DND-41 (cell line): ENCODE results near the gene NHLRC4.

ENCODE experiments used
- ATAC-seq: fragments of 200-7000 bp; cut with Tn5 transposase; 3 replicates; pipeline ENCODE4 v1.9.1; 2021; ENCODE audit warnings: low read depth; ENCODE audit not compliant: insufficient read depth
- DNase-seq: peaks from one replicate; pipeline ENCODE4 v3.0.0-alpha.2; 2020
- H2AFZ ChIP-seq: 2 replicates; pipeline ENCODE4 v1.6.0; 2012; ENCODE audit warnings: low read depth, low read length
- H3K27ac ChIP-seq: 2 replicates; pipeline ENCODE4 v1.5.1; 2012; ENCODE audit warnings: low read length, inconsistent platforms
- H3K27me3 ChIP-seq: fragments of 200-600 bp; sonication (generic); 2 replicates; pipeline ENCODE4 v1.6.0; 2012; ENCODE audit warnings: low read length, mild to moderate bottlenecking, inconsistent platforms; ENCODE audit not compliant: insufficient read depth, poor library complexity
- H3K36me3 ChIP-seq: 2 replicates; pipeline ENCODE4 v1.5.1; 2012; ENCODE audit warnings: low read length, inconsistent platforms; ENCODE audit not compliant: insufficient read depth
- H3K4me1 ChIP-seq: 2 replicates; pipeline ENCODE4 v1.5.1; 2012; ENCODE audit warnings: mild to moderate bottlenecking, low read length; ENCODE audit not compliant: insufficient read depth
- H3K4me2 ChIP-seq: 2 replicates; pipeline ENCODE4 v1.6.0; 2012; ENCODE audit warnings: mild to moderate bottlenecking, moderate library complexity, low read length, inconsistent platforms; ENCODE audit not compliant: insufficient read depth
- H3K4me3 ChIP-seq, 2 experiments: fragments of 200-600 bp in 1 of 2; shearing (Covaris generic) in 1 of 2; 2 replicates each; pipeline ENCODE4 v1.5.1; 2012 to 2016; ENCODE audit warnings: inconsistent platforms in 2 of 2, low read length in 2 of 2, mild to moderate bottlenecking in 2 of 2, low read depth in 1 of 2, moderate library complexity in 1 of 2
- H3K79me2 ChIP-seq: 2 replicates; pipeline ENCODE4 v1.6.0; 2012; ENCODE audit warnings: low read length, inconsistent platforms; ENCODE audit not compliant: insufficient read depth
- H3K9ac ChIP-seq: 2 replicates; pipeline ENCODE4 v1.6.0; 2012; ENCODE audit warnings: low read depth, mild to moderate bottlenecking, inconsistent platforms, low read length, moderate library complexity
- H3K9me3 ChIP-seq: 2 replicates; pipeline ENCODE4 v1.5.1; 2012; ENCODE audit warnings: low read length, moderate library complexity, mild to moderate bottlenecking, inconsistent platforms; ENCODE audit not compliant: insufficient read depth, severe bottlenecking
- H4K20me1 ChIP-seq: 2 replicates; pipeline ENCODE4 v1.6.0; 2012; ENCODE audit warnings: low read length; ENCODE audit not compliant: insufficient read depth
- EZH2 ChIP-seq: IDR thresholded peaks from 3 replicates; pipeline ENCODE4 v1.6.1; 2012; ENCODE audit warnings: borderline replicate concordance, low read depth, mild to moderate bottlenecking, moderate library complexity, low read length, inconsistent platforms; ENCODE audit not compliant: severe bottlenecking
- TF ChIP-seq, protein P1 (sequence below): IDR thresholded peaks from 2 replicates; pipeline ENCODE4 v1.5.1; 2012; ENCODE audit warnings: borderline replicate concordance, low read length, moderate library complexity, mild to moderate bottlenecking; ENCODE audit not compliant: poor library complexity, severe bottlenecking; ENCODE audit errors: extremely low read depth

The NHLRC4 gene

GRCh38 chr16:522320-523096, 44.3 kb upstream of the NHLRC4 start:
- H3K9me3 ChIP-seq, result no peaks in the 10 kb centered on the region
- H2AFZ ChIP-seq, result no peak overlapping the region
- H3K9ac ChIP-seq, result no peak overlapping the region
- peaks cover 28% of the 10 kb centered on the region for H4K20me1 ChIP-seq
- DNase-seq (no peak), ATAC-seq (no peak)
- TF ChIP-seq, protein P1, sequence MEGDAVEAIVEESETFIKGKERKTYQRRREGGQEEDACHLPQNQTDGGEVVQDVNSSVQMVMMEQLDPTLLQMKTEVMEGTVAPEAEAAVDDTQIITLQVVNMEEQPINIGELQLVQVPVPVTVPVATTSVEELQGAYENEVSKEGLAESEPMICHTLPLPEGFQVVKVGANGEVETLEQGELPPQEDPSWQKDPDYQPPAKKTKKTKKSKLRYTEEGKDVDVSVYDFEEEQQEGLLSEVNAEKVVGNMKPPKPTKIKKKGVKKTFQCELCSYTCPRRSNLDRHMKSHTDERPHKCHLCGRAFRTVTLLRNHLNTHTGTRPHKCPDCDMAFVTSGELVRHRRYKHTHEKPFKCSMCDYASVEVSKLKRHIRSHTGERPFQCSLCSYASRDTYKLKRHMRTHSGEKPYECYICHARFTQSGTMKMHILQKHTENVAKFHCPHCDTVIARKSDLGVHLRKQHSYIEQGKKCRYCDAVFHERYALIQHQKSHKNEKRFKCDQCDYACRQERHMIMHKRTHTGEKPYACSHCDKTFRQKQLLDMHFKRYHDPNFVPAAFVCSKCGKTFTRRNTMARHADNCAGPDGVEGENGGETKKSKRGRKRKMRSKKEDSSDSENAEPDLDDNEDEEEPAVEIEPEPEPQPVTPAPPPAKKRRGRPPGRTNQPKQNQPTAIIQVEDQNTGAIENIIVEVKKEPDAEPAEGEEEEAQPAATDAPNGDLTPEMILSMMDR, result no peak
- TF ChIP-seq EZH2, result no peak
- no peak overlapping the region for H3K4me2 ChIP-seq
- no peak overlapping the region for H3K27ac ChIP-seq
- H3K4me3 ChIP-seq, result no peak overlapping the region
- peaks cover 17% of the 10 kb centered on the region for H3K4me1 ChIP-seq
- H3K79me2 ChIP-seq, result peaks cover 17% of the 10 kb centered on the region
- peaks cover 34% of the 10 kb centered on the region for H3K36me3 ChIP-seq
- no peaks in the 10 kb centered on the region for H3K27me3 ChIP-seq

- no peak for ATAC-seq
- no peak overlapping the region for H3K4me3 ChIP-seq
- no peaks in the 10 kb centered on the region for H3K27me3 ChIP-seq
- peaks cover 34% of the 10 kb centered on the region for H3K36me3 ChIP-seq
- H3K9ac ChIP-seq, result no peak overlapping the region
- no peaks in the 10 kb centered on the region for H3K9me3 ChIP-seq
- TF ChIP-seq, protein P1, result no peak
- no peak for TF ChIP-seq EZH2
- H3K27ac ChIP-seq, result no peak overlapping the region
- peaks cover 23% of the 10 kb centered on the region for H3K79me2 ChIP-seq
- H2AFZ ChIP-seq, result no peak overlapping the region
- H3K4me1 ChIP-seq, result peaks cover 17% of the 10 kb centered on the region
- no peak for DNase-seq
- no peak overlapping the region for H3K4me2 ChIP-seq
- H4K20me1 ChIP-seq, result peaks cover 28% of the 10 kb centered on the region
These were observed 43.6 kb upstream of the NHLRC4 start for GRCh38 chr16:523097-523741.

DNA sequence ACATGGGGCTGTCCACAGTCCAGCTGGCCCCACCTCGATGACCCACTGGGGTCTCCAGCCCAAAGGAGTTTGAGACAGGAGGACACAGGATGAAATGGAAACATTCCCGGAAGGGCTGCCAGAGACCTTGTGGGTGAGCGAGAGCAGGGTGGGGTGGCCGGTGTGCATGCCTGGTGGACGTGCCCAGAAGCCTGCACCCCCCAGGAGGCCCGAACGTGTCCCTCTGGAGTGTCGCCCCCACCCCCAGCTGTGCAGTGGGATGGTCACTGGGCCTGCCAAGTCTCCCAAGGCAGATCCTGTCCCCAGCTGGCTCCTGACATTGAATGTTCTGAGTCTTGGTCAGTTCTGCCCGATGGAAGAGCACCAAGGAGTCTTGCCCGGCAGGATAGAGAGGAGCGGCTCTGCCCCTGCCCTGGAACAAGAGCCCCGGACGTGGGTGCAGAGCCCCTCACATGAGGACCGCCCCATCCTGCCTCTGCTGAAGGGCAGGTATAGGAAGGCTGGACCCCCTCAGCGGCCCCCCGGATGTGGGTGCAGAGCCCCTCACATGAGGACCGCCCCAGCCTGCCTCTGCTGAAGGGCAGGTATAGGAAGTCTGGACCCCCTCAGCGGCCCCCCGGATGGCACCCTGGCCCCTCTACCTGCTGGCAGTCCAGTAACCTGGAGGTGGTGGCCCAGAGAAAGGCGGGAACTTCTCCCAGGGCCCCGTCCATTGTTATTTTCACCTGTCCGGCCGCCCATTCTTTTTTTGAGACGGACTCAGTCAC, 42.3 kb upstream of the NHLRC4 start:
- no peaks in the 10 kb centered on the region for H3K9me3 ChIP-seq
- H4K20me1 ChIP-seq, result peaks cover 40% of the 10 kb centered on the region
- ATAC-seq (no peak), DNase-seq (no peak)
- H3K4me1 ChIP-seq, result peaks cover 27% of the 10 kb centered on the region
- peaks cover 36% of the 10 kb centered on the region for H3K79me2 ChIP-seq
- no peak overlapping the region for H2AFZ ChIP-seq
- H3K36me3 ChIP-seq, result peaks cover 27% of the 10 kb centered on the region
- TF ChIP-seq, protein P1, result no peak
- no peak for TF ChIP-seq EZH2
- H3K27me3 ChIP-seq, result no peaks in the 10 kb centered on the region
- H3K9ac ChIP-seq, result no peak overlapping the region
- H3K4me3 ChIP-seq, result no peak overlapping the region
- H3K27ac ChIP-seq, result no peak overlapping the region
- 0 out of 2 replicates have a peak overlapping the region, but pooled peaks have one; percentile 80 for H3K4me2 ChIP-seq
